T1000 (cell line): Measurements from ENCODE around the gene ADARB2.

Source experiments
- DNase-seq: peaks from one replicate; lab custom pipeline; 2025; ENCODE audit warnings: mixed read lengths; lab: John Stamatoyannopoulos, UW

The ADARB2 gene

GRCh38 chr10:1685699-1686490, 51.4 kb downstream of the ADARB2 start:
- DNase-seq: no peak

DNA sequence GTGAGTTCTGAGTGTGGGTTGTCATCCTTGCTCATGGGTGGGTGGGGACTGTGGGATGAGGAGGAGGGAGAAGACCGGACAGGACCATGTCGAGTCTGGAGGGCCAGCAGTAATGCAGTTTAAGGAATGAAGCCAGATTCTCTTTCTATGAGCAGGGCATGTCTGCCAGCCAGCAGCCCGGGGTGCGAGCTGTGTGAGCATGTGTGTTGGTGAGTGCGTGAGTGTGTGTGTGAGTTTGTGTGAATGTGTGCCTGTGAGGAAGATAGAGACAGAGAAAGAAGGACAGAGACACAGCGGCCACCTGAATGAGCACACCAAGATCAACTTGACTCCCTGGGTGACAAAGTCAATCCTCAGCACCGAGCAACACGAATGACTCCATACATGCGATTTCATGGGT, 52.3 kb downstream of the ADARB2 start:
- no peak for DNase-seq

DNA sequence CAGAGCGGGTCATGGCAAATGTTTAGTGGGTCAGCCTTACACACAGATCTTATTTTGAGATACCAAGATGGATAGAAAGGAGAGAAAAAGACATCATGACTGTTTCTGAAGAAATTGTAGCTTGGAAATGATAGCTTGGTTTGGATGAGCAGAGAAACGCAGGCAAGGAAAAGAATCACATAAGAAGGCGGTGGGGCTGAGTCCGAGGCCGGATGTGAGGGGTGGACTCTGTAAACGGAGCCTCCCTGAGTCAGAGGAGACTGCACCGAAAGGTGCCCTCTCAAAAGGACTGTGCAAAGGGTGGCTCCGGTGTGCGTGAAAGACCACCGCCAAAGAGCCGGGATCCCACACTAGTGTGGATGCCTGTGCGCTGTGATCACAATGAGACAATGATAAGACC, 53.7 kb downstream of the ADARB2 start:
- no peak for DNase-seq

DNA sequence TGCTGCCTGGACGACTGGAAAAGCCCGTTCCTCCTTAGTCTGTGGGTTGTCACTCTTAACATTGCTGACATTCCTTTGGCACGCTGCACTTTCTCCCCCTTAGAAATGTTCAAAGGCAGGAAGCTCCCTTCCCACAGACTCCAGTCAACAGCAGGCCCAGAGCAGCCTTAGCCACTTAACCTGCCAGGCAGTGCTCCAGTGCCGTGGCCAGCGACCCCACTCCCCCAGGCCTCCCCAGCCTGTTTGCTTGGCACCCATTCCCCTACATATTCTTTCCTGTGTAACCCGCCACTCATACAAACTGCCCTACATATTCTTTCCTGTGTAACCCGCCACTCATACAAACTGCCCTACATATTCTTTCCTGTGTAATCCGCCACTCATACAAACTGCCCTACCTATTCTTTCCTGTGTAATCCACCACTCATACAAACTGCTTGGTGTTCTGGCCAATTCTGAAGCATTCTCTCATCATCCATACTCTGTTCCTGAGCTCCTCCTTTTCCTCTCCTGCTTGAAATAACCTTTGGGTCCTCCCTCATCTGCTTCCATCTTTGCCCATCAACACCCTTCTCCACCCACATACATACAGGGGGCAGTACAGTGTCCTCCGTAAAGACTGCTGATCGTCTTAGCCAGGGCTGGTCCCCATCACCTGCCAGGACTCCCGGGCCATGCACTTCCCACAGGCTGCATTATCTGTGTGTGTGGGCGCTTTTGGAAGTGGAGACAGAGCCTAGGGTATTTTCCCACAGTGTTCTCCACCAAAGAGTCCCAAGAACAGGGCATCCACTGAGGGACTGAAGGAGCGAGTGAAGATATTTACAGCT, 57.3 kb downstream of the ADARB2 start:
- no peak for DNase-seq

GRCh38 chr10:1678084-1678483, 59.2 kb downstream of the ADARB2 start:
- no peak for DNase-seq

GRCh38 chr10:1677307-1677939, 59.9 kb downstream of the ADARB2 start:
- no peak for DNase-seq

DNA sequence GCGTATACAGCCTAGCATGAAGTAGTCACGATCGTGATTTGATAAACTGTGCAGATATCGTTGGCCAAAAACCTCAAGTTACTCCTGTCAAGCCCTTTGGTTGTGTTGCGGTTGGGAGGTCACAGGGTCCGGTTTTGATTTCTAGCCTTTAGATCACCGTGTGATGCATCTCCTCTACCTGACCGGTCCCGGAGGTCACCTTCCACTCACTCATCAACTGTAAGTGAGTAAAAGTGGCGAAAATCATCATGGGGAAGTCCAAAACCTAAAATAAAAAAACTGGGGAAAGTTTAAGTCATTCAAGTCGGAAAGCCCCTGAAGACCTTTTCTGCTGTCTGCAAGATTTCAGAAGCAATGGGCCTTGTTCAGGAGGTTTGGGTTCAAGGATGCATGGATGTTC, 62.8 kb downstream of the ADARB2 start:
- no peak for DNase-seq

GRCh38 chr10:1673568-1674345, 63.6 kb downstream of the ADARB2 start:
- no peak for DNase-seq

- DNase-seq: no peak
Measured at GRCh38 chr10:1672001-1672781, 65.1 kb downstream of the ADARB2 start.

- DNase-seq: no peak
Measured at GRCh38 chr10:1671366-1672000, 65.8 kb downstream of the ADARB2 start.

DNA sequence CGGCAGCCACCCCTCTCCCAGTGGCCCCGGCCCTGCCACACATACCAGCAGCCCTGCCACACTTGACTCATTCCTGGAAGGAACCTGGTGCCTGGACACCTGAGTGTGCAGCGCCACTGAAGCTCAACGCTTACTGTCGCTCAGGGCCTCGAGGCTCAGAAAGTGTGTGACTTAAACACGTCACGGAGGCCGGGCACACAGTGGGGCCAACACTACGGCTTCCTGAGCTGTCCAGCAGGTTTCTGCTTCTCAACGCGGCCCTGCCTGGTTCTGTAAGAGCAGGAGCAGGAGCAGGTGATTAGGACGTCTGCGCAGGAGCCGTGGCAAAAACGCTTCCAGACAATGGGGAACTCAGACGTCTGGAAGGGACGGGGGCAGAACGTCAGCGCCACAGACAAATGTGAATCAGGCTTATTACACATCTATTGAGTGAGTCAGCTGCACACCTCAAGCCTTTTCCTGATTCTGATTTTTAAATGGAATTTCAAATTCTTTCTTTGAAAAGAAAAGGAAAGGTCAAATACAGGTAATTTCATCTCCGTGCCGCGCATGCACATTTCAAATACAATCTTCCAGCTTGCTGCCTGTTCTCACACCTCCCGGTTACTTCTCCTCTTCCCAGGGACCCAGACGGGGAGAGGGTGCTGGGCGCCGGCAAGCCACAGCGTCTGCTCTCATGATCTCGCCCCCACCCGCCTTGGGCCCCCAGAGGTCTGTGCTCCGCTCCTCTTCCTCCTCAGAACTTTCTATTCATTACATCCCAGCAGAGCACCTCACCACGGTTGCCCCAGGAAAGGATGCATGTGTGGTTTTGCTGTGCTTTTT, 66.6 kb downstream of the ADARB2 start:
- DNase-seq: no peak

DNA sequence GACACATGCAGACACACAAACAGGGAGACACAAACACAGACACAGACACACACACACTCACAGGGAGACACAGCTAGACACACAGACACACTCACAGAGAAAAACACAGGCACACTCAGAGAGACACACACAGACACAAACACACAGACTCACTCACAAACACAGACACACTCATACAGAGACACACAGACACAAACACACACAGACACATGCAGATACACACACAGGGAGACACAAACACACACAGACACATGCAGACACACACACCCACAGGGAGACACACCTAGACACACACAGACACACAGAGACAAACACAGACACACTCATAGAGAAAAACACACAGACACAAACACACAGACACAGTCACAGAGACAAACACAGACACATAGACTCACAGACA, 67.9 kb downstream of the ADARB2 start:
- no peak for DNase-seq

DNA sequence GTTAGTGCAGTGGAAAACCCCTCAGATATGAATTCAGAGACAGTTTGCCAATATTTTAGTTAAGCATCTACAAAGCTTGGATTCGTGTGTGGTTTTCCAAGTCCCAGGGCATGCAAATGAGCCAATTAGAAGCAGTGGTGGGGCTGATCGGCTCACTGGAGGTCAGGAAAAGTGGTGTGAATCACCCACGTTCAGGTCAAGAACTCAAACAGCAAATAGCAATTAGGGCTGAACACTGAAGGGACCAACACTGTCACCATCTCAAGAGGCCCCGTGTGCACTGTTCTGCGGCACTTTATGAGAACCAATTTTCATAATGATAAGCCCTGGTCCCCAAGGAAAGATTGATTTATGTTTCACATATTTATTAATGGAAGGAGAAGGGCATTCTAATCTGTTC, 68.9 kb downstream of the ADARB2 start:
- DNase-seq: no peak

GRCh38 chr10:1667392-1667791, 69.9 kb downstream of the ADARB2 start:
- no peak for DNase-seq

DNA sequence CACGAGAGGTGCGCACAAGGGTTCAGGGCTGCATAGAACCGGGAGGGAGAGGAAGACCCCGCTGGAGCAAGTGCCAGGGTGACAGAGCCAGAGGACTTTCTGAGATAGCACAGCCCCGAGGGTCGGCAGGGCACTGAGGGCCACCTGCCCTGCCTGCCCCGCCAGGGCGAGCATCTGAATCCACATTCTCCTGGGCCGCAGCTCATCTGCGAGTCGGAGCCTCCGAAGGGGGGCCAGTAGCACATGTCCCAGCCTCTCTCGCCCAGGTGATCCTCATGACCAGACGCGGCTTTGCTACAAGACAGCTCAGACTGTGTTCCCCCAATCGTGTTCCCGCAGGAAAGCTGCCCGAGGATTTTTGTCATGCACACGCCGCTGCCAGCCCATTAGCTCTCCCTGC, 71.2 kb downstream of the ADARB2 start:
- DNase-seq: no peak

DNA sequence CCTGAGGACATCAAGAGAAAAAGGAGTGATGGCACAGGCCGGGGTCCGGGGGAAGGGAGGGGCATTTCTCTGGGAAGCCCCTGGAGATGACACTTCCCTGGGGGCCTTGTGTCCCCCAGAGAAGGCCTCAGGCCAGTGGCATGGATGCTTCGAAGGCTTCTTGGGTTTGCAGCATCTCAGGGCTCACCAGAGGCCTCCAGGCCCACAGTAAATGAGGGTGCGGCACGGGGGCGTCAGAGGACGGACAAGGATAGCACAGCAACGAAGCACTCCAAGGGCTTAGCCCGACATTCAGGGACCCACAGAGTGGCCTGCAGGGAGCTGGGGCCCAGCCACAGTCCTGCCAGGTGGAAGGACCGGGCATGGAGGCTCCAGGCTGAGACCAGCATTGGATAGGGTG, 71.6 kb downstream of the ADARB2 start:
- DNase-seq: no peak

GRCh38 chr10:1665021-1665661, 72.2 kb downstream of the ADARB2 start:
- no peak for DNase-seq

GRCh38 chr10:1664333-1664964, 72.9 kb downstream of the ADARB2 start:
- DNase-seq: no peak

DNA sequence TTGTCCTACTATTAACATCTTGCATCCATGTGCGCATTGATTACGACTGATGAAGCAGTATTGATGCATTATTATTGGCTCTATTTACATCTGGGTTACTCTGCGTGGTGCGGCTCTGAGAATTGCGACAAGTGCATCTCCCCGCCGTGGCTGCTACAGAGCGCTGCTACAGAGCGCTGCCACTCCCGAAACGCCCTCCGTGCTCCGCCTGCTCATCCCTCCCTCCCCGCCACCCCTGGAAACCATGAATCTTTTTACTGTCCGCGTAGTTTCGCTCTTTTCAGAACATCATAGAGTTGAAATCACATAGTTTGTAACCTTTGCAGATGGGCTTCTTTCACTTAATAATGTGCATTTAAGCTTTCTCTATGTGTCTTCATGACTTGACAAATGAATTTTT, 74.1 kb downstream of the ADARB2 start:
- no peak for DNase-seq
